IMR-90 (cell line): Measurements from ENCODE around the gene MMP20. TPM values are rescaled to one million over a fixed set of nuclear protein-coding genes. Genes with fewer than 3 reads are reported as not detected.
A peak's percentile ranks its signal among the peaks of the same experiment; 100 is the strongest.

Experiments used
- ATAC-seq: fragments of 200-7000 bp; cut with Tn5 transposase; 2 replicates; pipeline ENCODE4 v1.9.1; 2020; ENCODE audit warnings: low read depth, mild to moderate bottlenecking, moderate library complexity
- BruUV-seq: library from RNA; stranded (reverse); fragments of 400-500 nt; replicated peaks from 2 replicates; lab custom pipeline; 2021; lab: Mats Ljungman, UMichigan
- CTCF ChIA-PET: fragments of 300-600 bp; formaldehyde crosslinking; extraction: SDS; loops from one replicate; lab custom pipeline; 2021; ENCODE audit warnings: antibody characterized with exemption; lab: Yijun Ruan, JAX
- POLR2A ChIA-PET: fragments of 300-600 bp; sonication (Branson Sonifier 250); formaldehyde crosslinking; loops from one replicate; lab custom pipeline; 2022; ENCODE audit warnings: antibody characterized with exemption; ENCODE audit not compliant: unreplicated experiment; lab: Charles Lee
- DNase-seq: peaks from one replicate; pipeline ENCODE4 v3.0.0; 2013
- H2AFZ ChIP-seq: replicated peaks from 2 replicates; pipeline ENCODE3; 2013; ENCODE audit warnings: low read length, mild to moderate bottlenecking; ENCODE audit not compliant: poor library complexity
- H2AK5ac ChIP-seq: 2 replicates; pipeline ENCODE4 v1.6.1; 2013; ENCODE audit warnings: low read depth, low read length, inconsistent platforms
- H2AK9ac ChIP-seq: replicated peaks from 2 replicates; pipeline ENCODE3; 2013; ENCODE audit warnings: mild to moderate bottlenecking, low read depth, low read length, moderate library complexity; ENCODE audit not compliant: poor library complexity
- H2BK120ac ChIP-seq: 2 replicates; pipeline ENCODE4 v1.6.1; 2013; ENCODE audit warnings: low read depth, low read length, inconsistent platforms
- H2BK15ac ChIP-seq: 3 replicates; pipeline ENCODE4 v1.6.1; 2013; ENCODE audit warnings: low read depth, low read length, inconsistent platforms
- H2BK20ac ChIP-seq: 2 replicates; pipeline ENCODE4 v1.6.1; 2013; ENCODE audit warnings: low read depth, mild to moderate bottlenecking, inconsistent platforms, low read length, moderate library complexity
- H2BK5ac ChIP-seq: 2 replicates; pipeline ENCODE4 v1.6.1; 2013; ENCODE audit warnings: mild to moderate bottlenecking, low read depth, low read length, inconsistent platforms; ENCODE audit not compliant: poor library complexity, severe bottlenecking
- H3K14ac ChIP-seq: replicated peaks from 2 replicates; pipeline ENCODE4 v1.6.1; 2013; ENCODE audit warnings: low read depth, low read length, inconsistent platforms
- H3K18ac ChIP-seq: 2 replicates; pipeline ENCODE4 v1.6.1; 2013; ENCODE audit warnings: low read depth, low read length, control low read depth
- H3K23ac ChIP-seq: 2 replicates; pipeline ENCODE4 v1.6.1; 2013; ENCODE audit warnings: low read depth, low read length, inconsistent platforms
- H3K27ac ChIP-seq: 2 replicates; pipeline ENCODE4 v1.5.1; 2013; ENCODE audit warnings: mild to moderate bottlenecking, control low read depth, low read length; ENCODE audit not compliant: insufficient read depth
- H3K27me3 ChIP-seq: 2 replicates; pipeline ENCODE4 v1.6.1; 2013; ENCODE audit warnings: low read length; ENCODE audit not compliant: control insufficient read depth, insufficient read depth
- H3K36me3 ChIP-seq: 2 replicates; pipeline ENCODE4 v1.6.1; 2013; ENCODE audit warnings: low read length, mixed read lengths; ENCODE audit not compliant: control insufficient read depth, insufficient read depth
- H3K4ac ChIP-seq: 2 replicates; pipeline ENCODE4 v1.6.1; 2013; ENCODE audit warnings: low read depth, low read length, inconsistent platforms
- H3K4me1 ChIP-seq: 2 replicates; pipeline ENCODE4 v1.6.1; 2013; ENCODE audit warnings: low read length, mixed read lengths; ENCODE audit not compliant: control insufficient read depth, insufficient read depth
- H3K4me2 ChIP-seq: 2 replicates; pipeline ENCODE4 v1.6.1; 2013; ENCODE audit warnings: low read depth, mild to moderate bottlenecking, control low read depth, low read length, moderate library complexity
- H3K4me3 ChIP-seq: 2 replicates; pipeline ENCODE4 v1.5.1; 2013; ENCODE audit warnings: low read depth, mild to moderate bottlenecking, control low read depth, low read length, moderate library complexity; ENCODE audit not compliant: insufficient read depth
- H3K56ac ChIP-seq: 2 replicates; pipeline ENCODE4 v1.6.1; 2013; ENCODE audit warnings: low read length, inconsistent platforms; ENCODE audit not compliant: insufficient read depth; ENCODE audit errors: extremely low read depth
- H3K79me1 ChIP-seq, 2 experiments: 2 replicates each; pipeline ENCODE4 v1.6.1; 2013; ENCODE audit warnings: low read length in 2 of 2, inconsistent platforms in 1 of 2, low read depth in 1 of 2
- H3K9ac ChIP-seq: 2 replicates; pipeline ENCODE4 v1.6.1; 2013; ENCODE audit warnings: low read depth, low read length, control low read depth
- H3K9me1 ChIP-seq: 2 replicates; pipeline ENCODE4 v1.6.1; 2013; ENCODE audit warnings: low read length, inconsistent platforms; ENCODE audit not compliant: insufficient read depth
- H3K9me3 ChIP-seq: 2 replicates; pipeline ENCODE4 v1.6.1; 2013; ENCODE audit warnings: low read length; ENCODE audit not compliant: control insufficient read depth, insufficient read depth
- H4K20me1 ChIP-seq: 2 replicates; pipeline ENCODE4 v1.6.1; 2013; ENCODE audit warnings: low read length, inconsistent platforms; ENCODE audit not compliant: insufficient read depth
- H4K5ac ChIP-seq: 2 replicates; pipeline ENCODE4 v1.6.1; 2013; ENCODE audit warnings: mild to moderate bottlenecking, low read depth, low read length, control low read depth
- H4K8ac ChIP-seq, 2 experiments: 2 replicates each; pipeline ENCODE4 v1.6.1; 2013; ENCODE audit warnings: low read depth in 2 of 2, low read length in 2 of 2, control low read depth in 1 of 2, inconsistent platforms in 1 of 2
- H4K91ac ChIP-seq: 2 replicates; pipeline ENCODE4 v1.6.1; 2013; ENCODE audit warnings: low read depth, low read length, inconsistent platforms; ENCODE audit not compliant: insufficient read depth
- BHLHE40 ChIP-seq: fragments of 150-350 bp; IDR thresholded peaks from 2 replicates; pipeline ENCODE4 v1.6.1; 2016; ENCODE audit warnings: mild to moderate bottlenecking, low read depth, low read length
- CEBPB ChIP-seq: IDR thresholded peaks from 2 replicates; pipeline ENCODE4 v1.6.1; 2012; ENCODE audit warnings: low read depth, low read length, improper control_type of control experiment
- MAFK ChIP-seq: IDR thresholded peaks from 2 replicates; pipeline ENCODE4 v1.6.1; 2012; ENCODE audit warnings: low read depth, low read length, improper control_type of control experiment
- SMC3 ChIP-seq: fragments of 150-350 bp; IDR thresholded peaks from 2 replicates; pipeline ENCODE4 v1.6.1; 2016; ENCODE audit warnings: low read depth, mild to moderate bottlenecking, antibody characterized with exemption, low read length, moderate library complexity
- dilution Hi-C: fragments of 300-500 bp; cut with HindIII; formaldehyde crosslinking; loops from one replicate; pipeline ENCODE4 v1.14.3; 2018; ENCODE audit warnings: low sequenced_read_pairs; ENCODE audit not compliant: unreplicated experiment
- in situ Hi-C: fragments of 300-500 bp; cut with MboI; formaldehyde crosslinking; loops from 3 replicates; pipeline ENCODE4 v1.14.3; 2019; ENCODE audit warnings: low sequenced_read_pairs, inconsistent platforms, mixed read lengths
- intact Hi-C: fragments of 100-400 bp; cut with micrococcal nuclease; formaldehyde crosslinking; loops from 2 replicates; pipeline ENCODE4 v1.10.0; 2022
- polyA plus RNA-seq, 3 experiments: library from polyadenylated mRNA; depleted of rRNA; stranded (reverse); fragments of >200 nt; gene quantifications; 2 replicates each; pipeline ENCODE4 v1.2.3, GENCODE V29; 2012; ENCODE audit warnings: low replicate concordance in 1 of 3
- total RNA-seq: library from RNA; depleted of rRNA; stranded (reverse); fragments of >200 nt; gene quantifications from 2 replicates; pipeline ENCODE4 v1.2.3, GENCODE V29; 2012
- TF ChIP-seq, protein P1 (sequence below): fragments of 150-350 bp; IDR thresholded peaks from 2 replicates; pipeline ENCODE4 v1.6.1; 2017; ENCODE audit warnings: mild to moderate bottlenecking, antibody characterized with exemption, low read length, low read depth
- TF ChIP-seq, protein P2 (sequence below): conservative IDR thresholded peaks from 2 replicates; pipeline ENCODE4 v1.5.1; 2012; ENCODE audit warnings: mild to moderate bottlenecking, low read depth, low read length, improper control_type of control experiment

The MMP20 gene
- total and polyA plus RNA-seq, 2 of the 4 experiments (the other 2 are of a cell fraction), result not detected

DNA sequence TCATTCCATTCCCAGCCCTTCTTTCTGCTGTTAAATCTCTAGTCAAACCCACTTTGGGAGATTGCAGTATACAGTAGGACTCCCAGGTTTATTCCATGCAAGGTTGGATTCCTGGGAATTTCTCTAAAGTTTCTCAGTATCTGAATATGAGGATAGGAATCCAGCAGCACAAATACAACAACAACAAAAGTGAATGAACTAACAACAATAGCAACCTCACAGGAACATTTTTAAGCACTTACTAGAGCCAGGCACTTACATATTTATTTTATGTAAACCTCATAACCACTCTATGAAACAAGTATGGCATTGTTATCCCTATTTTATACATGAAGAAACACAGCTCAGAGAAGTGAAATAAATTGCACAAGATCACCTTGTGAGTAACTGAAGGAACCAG, 96.5 kb downstream of the MMP20 start:
- peak; percentile 19 for DNase-seq
- no peak overlapping the region for H3K18ac ChIP-seq
- no peak overlapping the region for H4K8ac ChIP-seq
- BruUV-seq, result no TSS peak
- H3K9me1 ChIP-seq, result no peaks in the 10 kb centered on the region
- no peaks in the 10 kb centered on the region; the same call in 1 of the 2 replicates for H3K27me3 ChIP-seq
- ATAC-seq, result no peak
- no peaks in the 10 kb centered on the region for H3K36me3 ChIP-seq
- no peak overlapping the region for H3K14ac ChIP-seq
- H3K4me2 ChIP-seq, result no peak overlapping the region
- H3K23ac ChIP-seq, result no peak overlapping the region
- H3K56ac ChIP-seq, result no peak overlapping the region
- no peak overlapping the region for H2BK20ac ChIP-seq
- H3K4me3 ChIP-seq, result no peak overlapping the region
- H2BK15ac ChIP-seq, result no peak overlapping the region
- intact Hi-C loops (no loop called here), dilution Hi-C loops (no loop called here), in situ Hi-C loops (no loop called here)
- no peaks in the 10 kb centered on the region for H3K79me1 ChIP-seq
- no peak overlapping the region for H3K4ac ChIP-seq
- POLR2A ChIA-PET, result no interaction called here
- no peak overlapping the region for H2AFZ ChIP-seq
- no peaks in the 10 kb centered on the region for H4K20me1 ChIP-seq
- H3K27ac ChIP-seq, result no peak overlapping the region
- no peak overlapping the region for H4K91ac ChIP-seq
- H4K5ac ChIP-seq, result no peak overlapping the region
- no peak overlapping the region for H2BK5ac ChIP-seq
- H2AK9ac ChIP-seq, result no peak overlapping the region
- no peaks in the 10 kb centered on the region for H3K4me1 ChIP-seq
- CTCF ChIA-PET, result no interaction called here
- H3K9ac ChIP-seq, result no peak overlapping the region
- no peak overlapping the region for H2BK120ac ChIP-seq
- TF ChIP-seq BHLHE40, result no peak
- no peak for TF ChIP-seq MAFK
- TF ChIP-seq, protein P1, sequence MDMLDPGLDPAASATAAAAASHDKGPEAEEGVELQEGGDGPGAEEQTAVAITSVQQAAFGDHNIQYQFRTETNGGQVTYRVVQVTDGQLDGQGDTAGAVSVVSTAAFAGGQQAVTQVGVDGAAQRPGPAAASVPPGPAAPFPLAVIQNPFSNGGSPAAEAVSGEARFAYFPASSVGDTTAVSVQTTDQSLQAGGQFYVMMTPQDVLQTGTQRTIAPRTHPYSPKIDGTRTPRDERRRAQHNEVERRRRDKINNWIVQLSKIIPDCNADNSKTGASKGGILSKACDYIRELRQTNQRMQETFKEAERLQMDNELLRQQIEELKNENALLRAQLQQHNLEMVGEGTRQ, result no peak
- no peak for TF ChIP-seq SMC3
- TF ChIP-seq, protein P2, sequence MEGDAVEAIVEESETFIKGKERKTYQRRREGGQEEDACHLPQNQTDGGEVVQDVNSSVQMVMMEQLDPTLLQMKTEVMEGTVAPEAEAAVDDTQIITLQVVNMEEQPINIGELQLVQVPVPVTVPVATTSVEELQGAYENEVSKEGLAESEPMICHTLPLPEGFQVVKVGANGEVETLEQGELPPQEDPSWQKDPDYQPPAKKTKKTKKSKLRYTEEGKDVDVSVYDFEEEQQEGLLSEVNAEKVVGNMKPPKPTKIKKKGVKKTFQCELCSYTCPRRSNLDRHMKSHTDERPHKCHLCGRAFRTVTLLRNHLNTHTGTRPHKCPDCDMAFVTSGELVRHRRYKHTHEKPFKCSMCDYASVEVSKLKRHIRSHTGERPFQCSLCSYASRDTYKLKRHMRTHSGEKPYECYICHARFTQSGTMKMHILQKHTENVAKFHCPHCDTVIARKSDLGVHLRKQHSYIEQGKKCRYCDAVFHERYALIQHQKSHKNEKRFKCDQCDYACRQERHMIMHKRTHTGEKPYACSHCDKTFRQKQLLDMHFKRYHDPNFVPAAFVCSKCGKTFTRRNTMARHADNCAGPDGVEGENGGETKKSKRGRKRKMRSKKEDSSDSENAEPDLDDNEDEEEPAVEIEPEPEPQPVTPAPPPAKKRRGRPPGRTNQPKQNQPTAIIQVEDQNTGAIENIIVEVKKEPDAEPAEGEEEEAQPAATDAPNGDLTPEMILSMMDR, result no peak
- peak; percentile 11; the same call in 1 of the 2 replicates for TF ChIP-seq CEBPB
- no peaks in the 10 kb centered on the region for H3K9me3 ChIP-seq
- no peak overlapping the region for H2AK5ac ChIP-seq
